Neural cell (in vitro differentiated cells): ENCODE measurements around the gene KRT80. TPM values are rescaled to one million over a fixed set of nuclear protein-coding genes. Genes with fewer than 3 reads are reported as not detected.

Experiments
- H2AFZ ChIP-seq: fragments of 200-600, 300-800 bp; sonication (generic), shearing (Covaris generic); 2 replicates; pipeline ENCODE4 v1.6.0; 2014; ENCODE audit warnings: low read depth, mild to moderate bottlenecking, antibody characterized with exemption, low read length, moderate library complexity
- H3F3A ChIP-seq: fragments of 200-600 bp; shearing (Covaris generic); 2 replicates; pipeline ENCODE4 v1.6.1; 2016; ENCODE audit warnings: mild to moderate bottlenecking, moderate library complexity, mixed read lengths, antibody characterized with exemption, low read length; ENCODE audit not compliant: insufficient read depth, poor library complexity, severe bottlenecking
- H3K27ac ChIP-seq: fragments of 200-600, 300-800 bp; sonication (generic), shearing (Covaris generic); 2 replicates; pipeline ENCODE4 v1.5.1; 2014; ENCODE audit warnings: mild to moderate bottlenecking, low read length, moderate library complexity
- H3K27me3 ChIP-seq: fragments of 300-800, 200-600 bp; sonication (generic), shearing (Covaris generic); 2 replicates; pipeline ENCODE4 v1.6.0; 2014; ENCODE audit warnings: mild to moderate bottlenecking, low read depth, low read length, moderate library complexity; ENCODE audit not compliant: insufficient read depth
- H3K36me3 ChIP-seq: fragments of 300-800, 200-600 bp; sonication (generic), shearing (Covaris generic); 2 replicates; pipeline ENCODE4 v1.5.1; 2014; ENCODE audit warnings: mild to moderate bottlenecking, antibody characterized with exemption, low read length, moderate library complexity; ENCODE audit not compliant: insufficient read depth
- H3K4me2 ChIP-seq: fragments of 300-800, 200-600 bp; sonication (generic), shearing (Covaris generic); 2 replicates; pipeline ENCODE4 v1.6.0; 2014; ENCODE audit warnings: mild to moderate bottlenecking, low read length
- H3K4me3 ChIP-seq: fragments of 300-800, 200-600 bp; sonication (generic), shearing (Covaris generic); 2 replicates; pipeline ENCODE4 v1.5.1; 2014; ENCODE audit warnings: mild to moderate bottlenecking, low read length, moderate library complexity
- H3K79me2 ChIP-seq: fragments of 200-600 bp; shearing (Covaris generic); replicated peaks from 2 replicates; pipeline ENCODE4 v1.6.0; 2014; ENCODE audit warnings: mild to moderate bottlenecking, low read length, moderate library complexity; ENCODE audit not compliant: insufficient read depth
- H3K9ac ChIP-seq: fragments of 300-800, 200-600 bp; sonication (generic), shearing (Covaris generic); 2 replicates; pipeline ENCODE4 v1.6.1; 2016; ENCODE audit warnings: mild to moderate bottlenecking, low read length, mixed read lengths
- H3K9me2 ChIP-seq: fragments of 200-600 bp; shearing (Covaris generic); 2 replicates; pipeline ENCODE4 v1.6.1; 2016; ENCODE audit warnings: mild to moderate bottlenecking, low read length, mixed read lengths; ENCODE audit not compliant: insufficient read depth
- H3K9me3 ChIP-seq: fragments of 200-600, 300-800 bp; sonication (generic), shearing (Covaris generic); 2 replicates; pipeline ENCODE4 v1.6.1; 2016; ENCODE audit warnings: mild to moderate bottlenecking, mixed run types, low read length, moderate library complexity, mixed read lengths
- H4K20me1 ChIP-seq: fragments of 200-600 bp; shearing (Covaris generic); 2 replicates; pipeline ENCODE4 v1.6.1; 2016; ENCODE audit warnings: mild to moderate bottlenecking, mixed run types; ENCODE audit not compliant: insufficient read depth
- CTCF ChIP-seq: fragments of 450-650 bp; IDR thresholded peaks from 2 replicates; pipeline ENCODE4 v1.5.1; 2014; ENCODE audit warnings: antibody characterized with exemption, mild to moderate bottlenecking, moderate library complexity; ENCODE audit not compliant: poor library complexity, severe bottlenecking
- EP300 ChIP-seq: fragments of 450-650 bp; conservative IDR thresholded peaks from 2 replicates; pipeline ENCODE4 v1.6.1; 2014; ENCODE audit warnings: antibody characterized with exemption, mild to moderate bottlenecking, moderate library complexity; ENCODE audit not compliant: poor library complexity, severe bottlenecking
- EZH2 ChIP-seq: fragments of 200-600, 300-800 bp; shearing (Covaris generic), sonication (generic); IDR thresholded peaks from 2 replicates; pipeline ENCODE4 v1.6.1; 2014; ENCODE audit warnings: antibody characterized with exemption, low read length, borderline replicate concordance, mild to moderate bottlenecking; ENCODE audit not compliant: insufficient read depth, poor library complexity, severe bottlenecking
- MXI1 ChIP-seq: fragments of 450-650 bp; conservative IDR thresholded peaks from 2 replicates; pipeline ENCODE4 v1.6.1; 2014; ENCODE audit warnings: antibody characterized with exemption, mild to moderate bottlenecking; ENCODE audit not compliant: poor library complexity, severe bottlenecking
- POLR2AphosphoS5 ChIP-seq: IDR thresholded peaks from 2 replicates; pipeline ENCODE4 v1.6.1; 2012
- RAD21 ChIP-seq: fragments of 450-650 bp; conservative IDR thresholded peaks from 2 replicates; pipeline ENCODE4 v1.6.1; 2014; ENCODE audit warnings: antibody characterized with exemption, mild to moderate bottlenecking, moderate library complexity
- REST ChIP-seq: IDR thresholded peaks from 2 replicates; pipeline ENCODE4 v1.6.1; 2012; ENCODE audit warnings: borderline replicate concordance
- SMC3 ChIP-seq: fragments of 450-650 bp; conservative IDR thresholded peaks from 2 replicates; pipeline ENCODE4 v1.6.1; 2014; ENCODE audit warnings: antibody characterized with exemption, mild to moderate bottlenecking, moderate library complexity; ENCODE audit not compliant: poor library complexity
- TAF1 ChIP-seq: IDR thresholded peaks from 2 replicates; pipeline ENCODE4 v1.6.1; 2012; ENCODE audit warnings: low read depth
- polyA plus RNA-seq: library from polyadenylated mRNA; depleted of rRNA; stranded (reverse); fragments of >200 nt; gene quantifications from 2 replicates; pipeline ENCODE4 v1.2.3, GENCODE V29; 2014

KRT80 gene
- polyA plus RNA-seq, 1 donor from 2014 or later = not detected

- H3K79me2 ChIP-seq = no peaks in the 10 kb centered on the region
- H3K27me3 ChIP-seq = no peaks in the 10 kb centered on the region
- no peak overlapping the region for H2AFZ ChIP-seq
- no peak overlapping the region for H3K4me3 ChIP-seq
- H3K36me3 ChIP-seq = no peaks in the 10 kb centered on the region
- H3K4me2 ChIP-seq = no peak overlapping the region
- no peaks in the 10 kb centered on the region for H4K20me1 ChIP-seq
- no peaks in the 10 kb centered on the region for H3K9me3 ChIP-seq
- H3F3A ChIP-seq = no peaks in the 10 kb centered on the region
- no peak for TF ChIP-seq TAF1
- no peak for TF ChIP-seq MXI1
- TF ChIP-seq EP300 = no peak
- TF ChIP-seq CTCF = peak; percentile 97
- no peak for TF ChIP-seq POLR2AphosphoS5
- TF ChIP-seq EZH2 = no peak
- TF ChIP-seq SMC3 = peak; percentile 99
- peak; percentile 99 for TF ChIP-seq RAD21
- TF ChIP-seq REST = no peak
- H3K27ac ChIP-seq = no peak overlapping the region
- no peaks in the 10 kb centered on the region for H3K9me2 ChIP-seq
- H3K9ac ChIP-seq = no peak overlapping the region
These were observed 34.9 kb downstream of the KRT80 start for GRCh38 chr12:52156757-52157565.

GRCh38 chr12:52156311-52156710 is 35.5 kb downstream of the KRT80 start:
- Histone ChIP-seq H3K9ac (no peak overlapping the region), H3K79me2 (no peaks in the 10 kb centered on the region), H3K27me3 (no peaks in the 10 kb centered on the region), H3K4me3 (no peak overlapping the region), H3K9me2 (no peaks in the 10 kb centered on the region), H3F3A (no peaks in the 10 kb centered on the region), H3K9me3 (no peaks in the 10 kb centered on the region), H2AFZ (no peak overlapping the region), H3K36me3 (no peaks in the 10 kb centered on the region), H4K20me1 (no peaks in the 10 kb centered on the region), H3K27ac (no peak overlapping the region), H3K4me2 (no peak overlapping the region)
- no peak for TF ChIP-seq EZH2
- TF ChIP-seq REST = no peak
- no peak for TF ChIP-seq CTCF
- no peak for TF ChIP-seq MXI1
- TF ChIP-seq SMC3 = no peak
- TF ChIP-seq POLR2AphosphoS5 = no peak
- no peak for TF ChIP-seq RAD21
- TF ChIP-seq EP300 = no peak
- TF ChIP-seq TAF1 = no peak
